22Rv1 (cell line): ENCODE results near the gene FAM111B.

Experiments used
- CTCF ChIP-seq: fragments of 450-650 bp; IDR thresholded peaks from 2 replicates; pipeline ENCODE4 v1.5.1; 2017; ENCODE audit warnings: mild to moderate bottlenecking
- ZFX ChIP-seq: fragments of 450-650 bp; IDR thresholded peaks from 2 replicates; pipeline ENCODE4 v1.6.1; 2017; ENCODE audit warnings: antibody characterized with exemption, borderline replicate concordance

GRCh38 chr11:59164028-59164427 is 57.0 kb downstream of the FAM111B start:
- TF ChIP-seq CTCF, result no peak
- TF ChIP-seq ZFX, result no peak
